Trophoblast cell (in vitro differentiated cells and primary cell): Measurements from ENCODE around the gene REXO1.

Source experiments
- DNase-seq, 2 donors: peaks; one replicate each; pipeline ENCODE4 v3.0.0-alpha.2; 2016
- H2AFZ ChIP-seq: 2 replicates; pipeline ENCODE4 v1.6.1; 2013; ENCODE audit warnings: low read length, moderate library complexity, mild to moderate bottlenecking; ENCODE audit not compliant: insufficient read depth, poor library complexity
- H2AK5ac ChIP-seq: 2 replicates; pipeline ENCODE4 v1.6.1; 2013; ENCODE audit warnings: mild to moderate bottlenecking, low read length
- H2BK120ac ChIP-seq: 2 replicates; pipeline ENCODE4 v1.6.1; 2013; ENCODE audit warnings: low read length, mild to moderate bottlenecking, moderate library complexity; ENCODE audit not compliant: insufficient read depth, poor library complexity
- H2BK12ac ChIP-seq: 2 replicates; pipeline ENCODE4 v1.6.1; 2013; ENCODE audit warnings: mild to moderate bottlenecking, low read length, moderate library complexity
- H2BK5ac ChIP-seq: 2 replicates; pipeline ENCODE4 v1.6.1; 2013; ENCODE audit warnings: low read length, low read depth, moderate library complexity, mild to moderate bottlenecking; ENCODE audit not compliant: poor library complexity
- H3K14ac ChIP-seq: 2 replicates; pipeline ENCODE4 v1.6.1; 2013; ENCODE audit warnings: mild to moderate bottlenecking, low read length
- H3K18ac ChIP-seq: 2 replicates; pipeline ENCODE4 v1.6.1; 2013; ENCODE audit warnings: mild to moderate bottlenecking, low read length
- H3K23ac ChIP-seq: 2 replicates; pipeline ENCODE4 v1.6.1; 2013; ENCODE audit warnings: low read length
- H3K27ac ChIP-seq: 2 replicates; pipeline ENCODE4 v1.5.1; 2013; ENCODE audit warnings: low read depth, mild to moderate bottlenecking, inconsistent platforms, low read length, moderate library complexity
- H3K27me3 ChIP-seq: 2 replicates; pipeline ENCODE4 v1.6.1; 2013; ENCODE audit warnings: inconsistent platforms, mild to moderate bottlenecking, low read length, moderate library complexity; ENCODE audit not compliant: insufficient read depth
- H3K36me3 ChIP-seq, 2 experiments: 1 replicate in 1 of 2; 2 replicates in 1 of 2; pipeline ENCODE4 v1.6.1; 2013; ENCODE audit warnings: low read length in 2 of 2, mild to moderate bottlenecking in 2 of 2, moderate library complexity in 1 of 2; ENCODE audit not compliant: insufficient read depth in 2 of 2, control insufficient read depth in 1 of 2
- H3K4ac ChIP-seq: 2 replicates; pipeline ENCODE4 v1.6.1; 2013; ENCODE audit warnings: low read depth, mild to moderate bottlenecking, low read length, moderate library complexity
- H3K4me1 ChIP-seq, 2 experiments: 1 replicate in 1 of 2; 2 replicates in 1 of 2; pipeline ENCODE4 v1.6.1; 2013; ENCODE audit warnings: low read length in 2 of 2, mild to moderate bottlenecking in 2 of 2, moderate library complexity in 1 of 2; ENCODE audit not compliant: insufficient read depth in 2 of 2, control insufficient read depth in 1 of 2
- H3K4me2 ChIP-seq: 2 replicates; pipeline ENCODE4 v1.6.1; 2013; ENCODE audit warnings: inconsistent platforms, mild to moderate bottlenecking, low read length, moderate library complexity
- H3K4me3 ChIP-seq: 2 replicates; pipeline ENCODE4 v1.5.1; 2013; ENCODE audit warnings: mild to moderate bottlenecking, low read depth, low read length, inconsistent platforms
- H3K79me1 ChIP-seq: one replicate; pipeline ENCODE4 v1.6.1; 2013; ENCODE audit warnings: low read length
- H3K79me2 ChIP-seq: 2 replicates; pipeline ENCODE4 v1.6.1; 2013; ENCODE audit warnings: low read length, mild to moderate bottlenecking; ENCODE audit not compliant: control insufficient read depth, insufficient read depth, poor library complexity
- H3K9ac ChIP-seq: 2 replicates; pipeline ENCODE4 v1.6.1; 2013; ENCODE audit warnings: mild to moderate bottlenecking, low read length
- H3K9me3 ChIP-seq: 2 replicates; pipeline ENCODE4 v1.6.1; 2013; ENCODE audit warnings: low read depth, mild to moderate bottlenecking, control low read depth, inconsistent platforms, low read length; ENCODE audit not compliant: insufficient read depth
- H4K12ac ChIP-seq: 2 replicates; pipeline ENCODE4 v1.6.1; 2013; ENCODE audit warnings: low read depth, mild to moderate bottlenecking, low read length, moderate library complexity
- H4K8ac ChIP-seq: 2 replicates; pipeline ENCODE4 v1.6.1; 2013; ENCODE audit warnings: low read depth, mild to moderate bottlenecking, low read length, moderate library complexity
- H4K91ac ChIP-seq: one replicate; pipeline ENCODE4 v1.6.1; 2013; ENCODE audit warnings: low read depth, mild to moderate bottlenecking, low read length, moderate library complexity
- WGBS: extraction: QIAGEN DNeasy Blood & Tissue Kit; methylation state at CpG from one replicate; pipeline ENCODE4 v1.1.7; 2013; ENCODE audit warnings: missing lambda C conversion rate; ENCODE audit not compliant: insufficient read length, insufficient coverage; ENCODE audit errors: extremely low coverage; 5-methylcytosine and 5-hydroxymethylcytosine counted together

Gene REXO1

DNA sequence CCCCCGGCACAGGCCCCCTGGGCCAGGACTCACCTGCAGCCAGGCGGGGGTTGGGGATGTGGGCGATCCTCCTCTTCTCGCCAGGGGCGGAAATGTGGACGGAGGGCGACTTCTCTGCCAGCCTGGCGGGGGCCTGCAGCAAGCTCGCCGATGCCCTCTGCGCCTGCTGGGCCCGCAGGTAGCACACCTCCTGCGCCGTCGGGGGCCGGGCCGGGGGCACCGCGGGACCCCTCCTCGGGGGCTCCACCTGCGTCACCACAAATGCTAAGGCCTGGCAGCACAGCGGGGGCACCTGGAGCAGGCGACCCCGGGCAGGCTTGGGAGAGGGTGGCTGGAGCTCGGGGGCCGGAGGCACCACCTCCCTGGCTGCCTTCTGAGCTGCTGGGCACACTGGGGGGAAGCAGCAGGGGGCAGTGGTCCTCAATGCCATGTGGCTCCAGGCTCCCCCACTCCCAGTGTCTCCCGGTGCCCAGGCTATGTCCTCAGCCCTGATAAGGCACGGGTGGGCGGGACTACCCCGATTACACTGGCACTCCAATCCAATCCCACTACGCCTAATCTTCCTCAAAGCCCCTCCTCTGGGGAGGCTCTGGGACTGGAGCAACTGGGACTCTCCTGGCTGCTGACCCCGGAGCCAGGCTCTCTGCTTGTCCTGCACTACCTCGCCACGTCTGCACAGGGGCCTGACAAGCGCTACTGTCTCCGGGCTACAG lies 24.6 kb downstream of the REXO1 start:
- Histone ChIP-seq H3K79me2 (no peaks in the 10 kb centered on the region), H3K27ac (no peak overlapping the region), H2BK120ac (no peak overlapping the region), H3K36me3 (peaks cover 80 to 84% of the 10 kb centered on the region in 2 experiments), H3K4me1 (no peaks in the 10 kb centered on the region), H4K91ac (no peak overlapping the region), H3K9ac (no peak overlapping the region), H3K4ac (no peak overlapping the region), H3K4me2 (no peak overlapping the region), H4K12ac (no peak overlapping the region), H2AK5ac (no peak overlapping the region), H3K27me3 (no peaks in the 10 kb centered on the region), H3K4me3 (no peak overlapping the region), H4K8ac (no peak overlapping the region), H2BK12ac (no peak overlapping the region), H2BK5ac (no peak overlapping the region), H3K14ac (no peak overlapping the region), H3K18ac (no peak overlapping the region), H3K9me3 (no peaks in the 10 kb centered on the region), H3K23ac (no peak overlapping the region), H3K79me1 (no peaks in the 10 kb centered on the region), H2AFZ (no peak overlapping the region)
- no CpG with 5 or more reads among the region's 36 CpGs for WGBS
- DNase-seq = no peak

DNA sequence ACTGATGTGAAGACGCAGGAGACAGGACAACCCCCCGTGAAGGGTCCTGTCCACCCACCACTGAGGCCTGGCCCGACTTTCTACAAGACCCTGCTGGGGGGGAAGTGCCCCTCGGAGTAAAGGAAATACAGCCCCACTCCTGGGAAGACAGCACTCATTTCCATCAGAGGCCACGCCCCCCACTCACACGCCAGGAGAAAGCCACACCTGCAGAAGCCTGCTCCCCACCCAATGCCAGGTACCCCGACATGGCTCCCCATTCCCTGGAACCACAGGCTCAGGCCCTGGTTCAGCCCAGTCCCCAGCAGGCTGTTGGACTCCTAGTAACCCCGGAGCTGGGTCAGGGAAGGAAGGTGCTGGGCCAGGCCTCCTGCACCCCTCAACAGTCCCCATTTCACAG lies 25.3 kb downstream of the REXO1 start:
- no peak overlapping the region for H4K91ac ChIP-seq
- no peaks in the 10 kb centered on the region for H3K27me3 ChIP-seq
- no peak overlapping the region for H3K14ac ChIP-seq
- H3K23ac ChIP-seq = no peak overlapping the region
- no peaks in the 10 kb centered on the region for H3K4me1 ChIP-seq
- H3K79me2 ChIP-seq = no peaks in the 10 kb centered on the region
- H3K4ac ChIP-seq = no peak overlapping the region
- H3K27ac ChIP-seq = no peak overlapping the region
- no CpG with 5 or more reads among the region's 8 CpGs for WGBS
- H4K12ac ChIP-seq = no peak overlapping the region
- H3K4me2 ChIP-seq = no peak overlapping the region
- H3K18ac ChIP-seq = no peak overlapping the region
- no peak overlapping the region for H2BK120ac ChIP-seq
- H2AK5ac ChIP-seq = no peak overlapping the region
- no peak overlapping the region for H4K8ac ChIP-seq
- H3K9ac ChIP-seq = no peak overlapping the region
- H3K4me3 ChIP-seq = no peak overlapping the region
- H3K36me3 ChIP-seq = peaks cover 81 to 84% of the 10 kb centered on the region in 2 experiments
- no peak for DNase-seq
- no peaks in the 10 kb centered on the region for H3K79me1 ChIP-seq
- no peak overlapping the region for H2BK5ac ChIP-seq
- no peak overlapping the region for H2BK12ac ChIP-seq
- H2AFZ ChIP-seq = no peak overlapping the region
- no peaks in the 10 kb centered on the region for H3K9me3 ChIP-seq

GRCh38 chr19:1822210-1822609 lies 26.1 kb downstream of the REXO1 start:
- Histone ChIP-seq H4K8ac (no peak overlapping the region), H3K9me3 (no peaks in the 10 kb centered on the region), H3K27ac (no peak overlapping the region), H2AK5ac (no peak overlapping the region), H3K4me1 (no peaks in the 10 kb centered on the region), H4K12ac (no peak overlapping the region), H3K27me3 (no peaks in the 10 kb centered on the region), H3K23ac (no peak overlapping the region), H2BK5ac (no peak overlapping the region), H3K79me1 (no peaks in the 10 kb centered on the region), H3K4me3 (no peak overlapping the region), H2AFZ (no peak overlapping the region), H2BK120ac (no peak overlapping the region), H3K9ac (no peak overlapping the region), H3K14ac (no peak overlapping the region), H3K36me3 (peaks cover 81 to 84% of the 10 kb centered on the region in 2 experiments), H3K4ac (no peak overlapping the region), H3K79me2 (no peaks in the 10 kb centered on the region), H3K18ac (no peak overlapping the region), H2BK12ac (no peak overlapping the region), H4K91ac (no peak overlapping the region), H3K4me2 (no peak overlapping the region)
- no peak for DNase-seq
- WGBS = no CpG with 5 or more reads among the region's 19 CpGs

DNA sequence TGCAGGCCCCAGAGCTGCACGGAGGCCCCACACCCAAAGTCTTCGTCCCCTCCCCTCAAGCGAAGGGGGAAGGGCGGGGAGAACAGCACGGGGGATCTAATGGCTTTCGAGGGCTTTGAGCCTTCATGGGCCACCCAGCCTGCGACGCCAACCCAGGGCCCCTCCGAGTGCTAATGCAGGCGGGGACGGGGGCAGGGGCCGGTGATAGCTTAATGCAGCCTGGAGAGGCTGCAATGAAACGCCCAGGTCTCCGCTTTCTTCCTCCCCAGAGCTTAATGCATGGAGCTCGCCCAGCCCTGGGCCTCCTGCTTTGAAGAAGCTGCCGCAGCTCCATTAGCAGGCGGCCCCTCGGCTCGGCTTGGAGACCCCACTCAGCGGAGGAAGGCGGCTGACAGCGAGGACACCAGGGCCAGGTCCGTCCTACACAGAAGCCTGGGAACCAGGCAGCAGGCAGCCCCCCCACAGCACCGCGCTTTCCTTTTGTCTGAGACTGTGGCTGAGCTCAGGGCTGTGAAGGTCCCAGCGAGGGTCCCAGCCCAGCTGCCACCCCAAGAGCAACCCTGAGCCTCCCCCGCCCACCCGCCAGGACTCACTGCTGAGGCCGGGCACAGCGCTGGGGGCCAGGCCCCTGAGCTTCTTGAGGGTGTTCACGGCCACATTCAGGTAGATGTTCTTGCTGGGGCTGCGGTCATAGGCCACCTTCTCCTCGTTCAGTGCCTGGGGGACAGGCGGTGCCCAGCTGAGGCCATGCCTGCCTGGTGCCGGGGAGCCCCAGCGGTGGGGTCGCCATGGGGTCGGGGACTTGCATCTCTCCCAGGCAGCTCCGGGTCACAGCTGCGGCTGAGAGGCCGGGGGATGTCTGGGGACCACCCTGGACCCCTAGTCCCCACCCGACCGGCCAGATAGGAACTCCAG lies 28.7 kb downstream of the REXO1 start:
- DNase-seq = no peak
- Histone ChIP-seq H3K4me3 (no peak overlapping the region), H4K8ac (no peak overlapping the region), H2AK5ac (no peak overlapping the region), H4K12ac (no peak overlapping the region), H2AFZ (no peak overlapping the region), H3K9me3 (no peaks in the 10 kb centered on the region), H3K79me2 (no peaks in the 10 kb centered on the region), H3K18ac (no peak overlapping the region), H3K14ac (no peak overlapping the region), H2BK5ac (no peak overlapping the region), H4K91ac (no peak overlapping the region), H3K4me2 (no peak overlapping the region), H2BK120ac (no peak overlapping the region), H3K4me1 (no peaks in the 10 kb centered on the region), H3K9ac (no peak overlapping the region), H3K27ac (no peak overlapping the region), H3K36me3 (peaks cover 92 to 93% of the 10 kb centered on the region in 2 experiments), H3K23ac (no peak overlapping the region), H3K27me3 (no peaks in the 10 kb centered on the region), H2BK12ac (no peak overlapping the region), H3K4ac (no peak overlapping the region), H3K79me1 (no peaks in the 10 kb centered on the region)
- no CpG with 5 or more reads among the region's 43 CpGs for WGBS
